ENCODE results near the gene TRUB2. TPM values are rescaled to one million over a fixed set of nuclear protein-coding genes. Genes with fewer than 3 reads are reported as not detected.

TRUB2 gene
- total and polyA plus RNA-seq, 2 donors (not counting 3 experiments of a cell fraction or from before 2014, with no cell fraction given) = 21.1 to 39.3 TPM

DNA sequence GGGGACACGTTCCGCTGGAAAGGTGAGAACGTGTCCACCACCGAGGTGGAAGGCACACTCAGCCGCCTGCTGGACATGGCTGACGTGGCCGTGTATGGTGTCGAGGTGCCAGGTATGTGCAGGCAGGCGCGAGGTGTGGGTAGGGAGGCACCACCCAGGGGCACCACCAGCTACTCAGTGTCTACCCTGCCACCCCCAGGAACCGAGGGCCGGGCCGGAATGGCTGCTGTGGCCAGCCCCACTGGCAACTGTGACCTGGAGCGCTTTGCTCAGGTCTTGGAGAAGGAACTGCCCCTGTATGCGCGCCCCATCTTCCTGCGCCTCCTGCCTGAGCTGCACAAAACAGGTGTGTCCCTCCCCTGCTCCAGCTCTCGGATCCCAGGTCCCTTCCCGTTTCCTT is 33.2 kb upstream of the TRUB2 start:
- Histone ChIP-seq H3K36me3 (ENCODE audit: control insufficient read depth in 2 of 2, extremely low read depth in 1 of 2, insufficient read depth in 2 of 2, low read length in 2 of 2) (peaks cover 4 to 25% of the 10 kb centered on the region in 2 experiments), H3K9ac (replicated peaks; ENCODE audit: extremely low read depth, insufficient read depth, low read length) (no peak overlapping the region), H3K9me1 (replicated peaks; ENCODE audit: control insufficient read depth, extremely low read depth, insufficient read depth, low read length) (no peaks in the 10 kb centered on the region), H2AFZ (ENCODE audit: low read depth, low read length) (no peak overlapping the region), H3K4me1 (ENCODE audit: control insufficient read depth, extremely low read depth, insufficient read depth, low read length) (no peaks in the 10 kb centered on the region), H3K79me2 (ENCODE audit: control insufficient read depth, insufficient read depth, low read length) (no peaks in the 10 kb centered on the region), H3K9me3 (replicated peaks; ENCODE audit: control insufficient read depth, insufficient read depth, low read length) (no peaks in the 10 kb centered on the region), H4K20me1 (replicated peaks; ENCODE audit: control insufficient read depth, extremely low read depth, insufficient read depth, low read length) (no peaks in the 10 kb centered on the region), H3K27ac (ENCODE audit: insufficient read depth, low read depth, low read length) (no peak overlapping the region), H3K27me3 (ENCODE audit: control insufficient read depth in 2 of 2, insufficient read depth in 2 of 2, low read length in 2 of 2) (no peaks in the 10 kb centered on the region), H3K4me2 (ENCODE audit: insufficient read depth, low read length) (no peak overlapping the region), H3K4me3 (replicated peaks in 1 of 3; ENCODE audit: insufficient read depth in 1 of 3, low read depth in 1 of 3, low read length in 3 of 3) (no peak overlapping the region)
- ChIA-PET CTCF (no interaction called here), POLR2A (no interaction called here)
- no peak for FAIRE-seq
- no peak for DNase-seq (ENCODE audit: low read depth, low spot score)
- intact Hi-C loops (cut with micrococcal nuclease) = no loop called here
- TF ChIP-seq POLR2A (IDR thresholded peaks at IDR 0.05; ENCODE audit: low read depth, low read length) (no peak), POLR2AphosphoS5 (IDR thresholded peaks at IDR 0.05; ENCODE audit: insufficient read depth, low read depth, low read length) (no peak), MYC (IDR thresholded peaks at IDR 0.05; ENCODE audit: low read depth, low read length) (no peak), FOS (IDR thresholded peaks at IDR 0.05; ENCODE audit: borderline replicate concordance, insufficient read depth, low read length) (no peak), JUN (IDR thresholded peaks at IDR 0.05; ENCODE audit: borderline replicate concordance, insufficient read depth, insufficient read length, low read depth) (no peak), GATA2 (IDR thresholded peaks at IDR 0.05; ENCODE audit: insufficient read depth, insufficient read length, low read depth, low read length) (no peak), EZH2 (IDR thresholded peaks at IDR 0.05; ENCODE audit: borderline replicate concordance, low read depth, low read length, severe bottlenecking) (no peak), CTCF (IDR thresholded peaks at IDR 0.05; ENCODE audit: extremely low read depth in 1 of 2, insufficient read depth in 1 of 2, low read depth in 1 of 2, low read length in 2 of 2) (no peak)
- TF ChIP-seq, protein P1, sequence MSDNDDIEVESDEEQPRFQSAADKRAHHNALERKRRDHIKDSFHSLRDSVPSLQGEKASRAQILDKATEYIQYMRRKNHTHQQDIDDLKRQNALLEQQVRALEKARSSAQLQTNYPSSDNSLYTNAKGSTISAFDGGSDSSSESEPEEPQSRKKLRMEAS (IDR thresholded peaks at IDR 0.05; ENCODE audit: insufficient read depth, insufficient read length) = no peak
- no TSS peak for BruUV-seq (replicated peaks)
- dilution Hi-C loops (cut with MboI; ENCODE audit: extremely low pct_ligation_motif_present, low sequenced_read_pairs) = no loop called here

Data from endothelial cell of umbilical vein (primary cell).